ENCODE measurements around the gene GLT8D1.

DNA sequence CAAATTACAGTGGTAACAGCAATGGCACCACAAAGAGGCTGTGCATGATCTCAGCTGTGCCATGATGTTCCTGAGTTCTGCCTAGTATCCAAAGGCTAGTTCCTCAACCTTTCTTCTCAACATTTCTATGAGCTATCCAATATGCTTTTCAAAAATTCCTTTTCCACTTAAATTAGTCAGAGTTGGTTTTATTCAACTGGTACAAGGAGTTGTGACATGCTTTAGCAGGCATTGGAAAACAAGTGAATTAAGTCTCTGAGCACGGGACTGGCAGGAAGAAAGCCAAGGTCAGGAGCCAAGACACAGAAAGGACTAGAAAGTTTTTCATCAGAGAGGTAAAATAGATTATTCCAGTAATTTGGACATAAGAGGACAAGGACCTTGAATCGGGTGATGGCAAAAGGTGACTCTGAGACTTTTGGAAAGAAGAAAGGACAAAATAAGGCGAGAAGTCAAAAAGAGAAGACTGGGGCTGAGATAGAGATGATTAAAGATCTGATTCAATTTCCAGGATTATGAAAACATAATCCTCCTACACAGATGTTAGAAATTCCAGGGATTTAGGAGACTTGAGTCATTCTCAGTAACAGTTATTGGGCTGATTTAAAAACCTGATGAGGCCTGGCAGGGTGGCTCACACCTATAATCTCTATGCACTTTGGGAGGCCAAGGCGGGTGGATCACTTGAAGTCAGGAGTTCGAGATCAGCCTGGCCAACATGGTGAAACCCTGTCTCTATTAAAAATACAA, 56.0 kb downstream of the GLT8D1 start:
- TF ChIP-seq, protein P1, sequence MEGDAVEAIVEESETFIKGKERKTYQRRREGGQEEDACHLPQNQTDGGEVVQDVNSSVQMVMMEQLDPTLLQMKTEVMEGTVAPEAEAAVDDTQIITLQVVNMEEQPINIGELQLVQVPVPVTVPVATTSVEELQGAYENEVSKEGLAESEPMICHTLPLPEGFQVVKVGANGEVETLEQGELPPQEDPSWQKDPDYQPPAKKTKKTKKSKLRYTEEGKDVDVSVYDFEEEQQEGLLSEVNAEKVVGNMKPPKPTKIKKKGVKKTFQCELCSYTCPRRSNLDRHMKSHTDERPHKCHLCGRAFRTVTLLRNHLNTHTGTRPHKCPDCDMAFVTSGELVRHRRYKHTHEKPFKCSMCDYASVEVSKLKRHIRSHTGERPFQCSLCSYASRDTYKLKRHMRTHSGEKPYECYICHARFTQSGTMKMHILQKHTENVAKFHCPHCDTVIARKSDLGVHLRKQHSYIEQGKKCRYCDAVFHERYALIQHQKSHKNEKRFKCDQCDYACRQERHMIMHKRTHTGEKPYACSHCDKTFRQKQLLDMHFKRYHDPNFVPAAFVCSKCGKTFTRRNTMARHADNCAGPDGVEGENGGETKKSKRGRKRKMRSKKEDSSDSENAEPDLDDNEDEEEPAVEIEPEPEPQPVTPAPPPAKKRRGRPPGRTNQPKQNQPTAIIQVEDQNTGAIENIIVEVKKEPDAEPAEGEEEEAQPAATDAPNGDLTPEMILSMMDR (IDR thresholded peaks at IDR 0.05; ENCODE audit: insufficient read depth, low read length, poor library complexity, severe bottlenecking) = no peak
- TF ChIP-seq EZH2phosphoT487 (conservative IDR thresholded peaks at IDR 0.05; ENCODE audit: low read length) = no peak

Data from SU-DHL-6 (cell line).